Renal cortex interstitium (tissue), 15 donors: ENCODE measurements around the gene ZNF544. TPM values are rescaled to one million over a fixed set of nuclear protein-coding genes. Genes with fewer than 3 reads are reported as not detected.
A peak's percentile ranks its signal among the peaks of the same experiment; 100 is the strongest.

Experiments
- DNase-seq, 11 donors: peaks; one replicate each; pipeline ENCODE4 v3.0.0-alpha.2; 2013; ENCODE audit warnings: low read depth in 9 of 11, low spot score in 4 of 11; ENCODE audit errors: extremely low read depth in 1 of 11
- long read RNA-seq, 16 experiments: transcript quantifications; one replicate each; lab custom pipeline, GENCODE V29; 2026
- polyA plus RNA-seq, 3 donors: library from polyadenylated mRNA; unstranded; fragments of 120-200 nt; gene quantifications; one replicate each; pipeline ENCODE4 v1.2.1, GENCODE V29; 2013; ENCODE audit not compliant: insufficient read length in 3 of 3

ZNF544 gene
- 10 to 100 TPM; 36.9 to 45.9 (median 38.1) TPM for polyA plus RNA-seq
- long read RNA-seq, donor 1 = 0 reads
- long read RNA-seq, donor 2 = 0 reads
- long read RNA-seq, donor 3, partial matches to known transcripts = 7 of 10 reads
- long read RNA-seq, donor 3, other reads (novel, unspliced or antisense) = 0 of 10 reads
- long read RNA-seq, donor 4, partial matches to known transcripts = 0 of 2 reads
- long read RNA-seq, donor 4, other reads (novel, unspliced or antisense) = 0 of 2 reads
- long read RNA-seq, donor 5, partial matches to known transcripts = 0 of 1 reads
- long read RNA-seq, donor 5, other reads (novel, unspliced or antisense) = 0 of 1 reads
- long read RNA-seq, donor 6, partial matches to known transcripts = 0 of 3 reads
- long read RNA-seq, donor 6, other reads (novel, unspliced or antisense) = 0 of 3 reads
- long read RNA-seq, donor 7, partial matches to known transcripts = 0 of 1 reads
- long read RNA-seq, donor 7, other reads (novel, unspliced or antisense) = 0 of 1 reads
- long read RNA-seq, donor 8, partial matches to known transcripts = 0 of 1 reads
- long read RNA-seq, donor 8, other reads (novel, unspliced or antisense) = 0 of 1 reads
- long read RNA-seq, donor 9 = 0 reads
- long read RNA-seq, donor 10 = 0 reads
- long read RNA-seq, donor 11, partial matches to known transcripts = 0 of 2 reads
- long read RNA-seq, donor 11, other reads (novel, unspliced or antisense) = 0 of 2 reads
- long read RNA-seq, donor 12, partial matches to known transcripts = 0 of 1 reads
- long read RNA-seq, donor 12, other reads (novel, unspliced or antisense) = 0 of 1 reads
- long read RNA-seq, donor 13, partial matches to known transcripts = 0 of 3 reads
- long read RNA-seq, donor 13, other reads (novel, unspliced or antisense) = 0 of 3 reads
- long read RNA-seq, donor 14 = 0 reads
- long read RNA-seq, donor 15, partial matches to known transcripts = 0 of 2 reads
- long read RNA-seq, donor 15, other reads (novel, unspliced or antisense) = 0 of 2 reads
- long read RNA-seq, donor 16, partial matches to known transcripts = 24 of 27 reads
- long read RNA-seq, donor 16, other reads (novel, unspliced or antisense) = 0 of 27 reads

- peak; percentile 37 to 78 (median 68) for DNase-seq
Observed at GRCh38 chr19:58228585-58229254, at the start of gene ZNF544. TSS of gene ZNF544 (plus strand) at chr19:58228914. CDS start at chr19:58244024, 15,110 bp downstream.

- DNase-seq = no peak
Observed at GRCh38 chr19:58181902-58182576, 46.7 kb upstream of the ZNF544 start.

- peak in 1 of 11 donors; percentile 64 for DNase-seq
Observed at GRCh38 chr19:58182577-58182988, 46.1 kb upstream of the ZNF544 start.

- DNase-seq = peak; percentile 77 to 92 (median 85)
Observed at GRCh38 chr19:58182989-58183816, 45.5 kb upstream of the ZNF544 start, which contains the start of gene ZNF274. TSS of gene ZNF274 (plus strand) at chr19:58183061. CDS start at chr19:58183966, 905 bp downstream.

DNA sequence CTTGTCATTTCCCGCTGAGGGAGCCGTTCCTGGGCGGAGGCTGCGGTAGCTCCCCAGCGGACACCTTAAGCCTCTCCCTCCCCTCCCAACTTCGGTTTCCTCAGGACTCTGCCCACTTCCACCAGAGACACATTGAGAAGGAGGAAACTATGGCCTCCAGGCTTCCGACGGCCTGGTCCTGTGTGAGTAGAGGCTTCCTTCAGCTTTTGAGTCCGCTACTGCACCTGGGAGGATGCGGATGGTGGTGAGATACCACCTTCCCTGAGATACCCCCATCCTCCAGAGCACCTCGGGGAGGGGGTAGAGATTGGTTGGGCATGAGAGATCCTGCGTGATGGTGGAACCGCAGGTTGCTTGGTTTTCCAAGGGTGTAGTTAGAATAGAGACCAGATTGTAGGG is 44.9 kb upstream of the ZNF544 start:
- DNase-seq = peak in 1 of 11 donors; percentile 27

DNA sequence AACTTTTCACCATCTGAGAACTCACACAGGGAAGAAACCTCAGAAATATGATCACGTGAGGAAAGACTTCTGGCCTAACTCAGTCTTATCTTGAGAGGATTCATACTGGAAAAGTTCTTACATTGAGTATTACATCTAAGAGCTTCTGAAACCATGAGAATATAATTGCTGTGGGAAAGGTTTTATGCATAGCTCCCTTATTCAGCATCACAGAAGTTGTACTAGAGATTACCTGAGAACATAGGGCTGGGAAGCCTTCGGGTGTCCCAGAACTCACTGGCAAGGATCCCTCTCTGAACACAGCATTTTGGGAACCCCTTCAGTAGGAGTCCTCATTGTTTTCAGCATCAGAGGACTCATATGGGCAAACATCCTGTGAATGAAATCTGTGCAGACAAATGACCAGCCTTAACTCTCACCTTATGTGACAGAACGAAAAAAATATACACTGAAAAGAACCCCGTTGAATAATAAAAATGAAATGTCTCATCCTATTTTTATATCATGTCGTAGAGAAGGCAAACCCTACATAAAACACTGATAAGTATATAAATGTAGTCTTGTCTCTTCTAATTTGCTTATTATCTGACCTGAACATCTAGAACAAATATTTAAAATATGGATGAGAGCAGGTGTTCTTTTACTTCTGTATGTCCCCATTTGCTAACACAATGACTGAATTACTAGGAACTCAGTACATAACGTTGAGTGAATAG is 31.7 kb upstream of the ZNF544 start:
- peak in 1 of 11 donors; percentile 9 for DNase-seq

GRCh38 chr19:58203814-58204475 is 24.8 kb upstream of the ZNF544 start:
- DNase-seq = no peak

- no peak for DNase-seq
Observed at GRCh38 chr19:58204566-58204965, 24.1 kb upstream of the ZNF544 start.

- DNase-seq = no peak
Observed at GRCh38 chr19:58209577-58209976, 19.1 kb upstream of the ZNF544 start.

- no peak for DNase-seq
Observed at GRCh38 chr19:58212336-58213074, 16.2 kb upstream of the ZNF544 start.

DNA sequence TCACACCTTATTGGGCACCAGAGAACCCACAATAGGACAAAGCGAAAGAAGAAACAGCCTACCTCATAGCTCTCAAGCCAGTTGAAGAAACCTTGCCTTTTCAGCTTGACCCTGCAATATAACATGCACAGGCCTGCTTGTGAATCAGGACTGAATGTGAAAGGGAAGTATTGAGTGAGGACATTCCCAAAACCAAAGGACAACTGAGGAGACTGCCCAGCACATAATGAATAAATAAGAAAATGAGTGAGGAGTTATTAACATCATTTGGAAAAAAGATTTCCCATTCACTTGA is 15.7 kb upstream of the ZNF544 start:
- DNase-seq = no peak

DNA sequence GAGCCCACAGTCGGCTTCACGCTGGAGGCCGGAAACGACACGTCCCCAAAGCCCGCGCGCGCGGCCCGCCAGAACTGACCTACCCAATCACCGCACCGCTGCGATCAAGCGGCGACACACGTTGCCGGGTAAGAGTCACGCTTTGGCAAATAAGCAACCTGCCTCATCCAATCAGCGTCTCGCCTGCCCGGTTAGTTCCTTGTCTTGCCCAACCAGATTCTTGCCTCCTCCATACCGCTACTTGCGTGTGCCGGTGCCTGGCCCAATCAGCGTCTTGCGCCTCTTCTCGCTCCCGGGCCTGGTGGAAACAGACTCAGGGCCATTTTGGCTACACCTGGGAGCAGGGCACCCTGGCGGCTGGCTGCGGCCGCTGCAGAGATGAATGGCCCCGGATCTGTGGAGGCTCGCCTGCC is 11.6 kb upstream of the ZNF544 start:
- DNase-seq = no peak

DNA sequence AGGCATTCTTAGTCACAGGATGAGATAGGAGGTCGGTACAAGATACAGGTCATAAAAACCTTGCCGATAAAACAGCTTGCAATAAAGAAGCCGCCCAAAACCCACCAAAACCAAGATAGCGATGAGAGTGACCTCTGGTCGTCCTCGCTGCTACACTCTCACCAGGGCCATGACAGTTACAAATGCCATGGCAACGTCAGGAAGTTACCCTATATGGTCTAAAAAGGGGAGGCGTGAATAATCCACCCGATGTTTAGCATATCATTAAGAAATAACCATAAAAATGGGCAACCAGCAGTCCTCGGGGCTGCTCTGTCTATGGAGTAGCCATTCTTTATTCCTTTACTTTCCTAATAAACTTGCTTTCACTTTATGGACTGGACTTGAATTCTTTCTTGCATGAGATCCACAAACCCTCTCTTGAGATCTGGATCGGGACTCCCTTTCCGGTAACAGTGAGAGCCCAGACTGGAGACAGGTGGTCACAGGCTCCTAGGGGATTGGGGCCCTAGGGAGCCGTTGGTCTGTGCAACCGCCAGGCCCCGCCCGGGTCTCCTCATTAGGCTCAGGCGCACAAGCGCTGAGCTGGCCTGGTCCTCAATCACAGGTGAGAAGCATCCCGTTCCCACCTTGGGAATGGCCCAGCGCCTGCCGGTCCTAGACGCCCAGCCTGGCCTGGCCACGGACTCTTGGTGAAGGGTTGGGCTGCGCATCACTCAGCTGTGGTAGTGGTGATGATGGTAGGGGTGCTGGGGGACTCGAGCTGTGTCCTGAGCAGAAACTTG is 10.9 kb upstream of the ZNF544 start:
- DNase-seq = no peak

- DNase-seq = no peak
Observed at GRCh38 chr19:58218899-58219298, 9.8 kb upstream of the ZNF544 start.

DNA sequence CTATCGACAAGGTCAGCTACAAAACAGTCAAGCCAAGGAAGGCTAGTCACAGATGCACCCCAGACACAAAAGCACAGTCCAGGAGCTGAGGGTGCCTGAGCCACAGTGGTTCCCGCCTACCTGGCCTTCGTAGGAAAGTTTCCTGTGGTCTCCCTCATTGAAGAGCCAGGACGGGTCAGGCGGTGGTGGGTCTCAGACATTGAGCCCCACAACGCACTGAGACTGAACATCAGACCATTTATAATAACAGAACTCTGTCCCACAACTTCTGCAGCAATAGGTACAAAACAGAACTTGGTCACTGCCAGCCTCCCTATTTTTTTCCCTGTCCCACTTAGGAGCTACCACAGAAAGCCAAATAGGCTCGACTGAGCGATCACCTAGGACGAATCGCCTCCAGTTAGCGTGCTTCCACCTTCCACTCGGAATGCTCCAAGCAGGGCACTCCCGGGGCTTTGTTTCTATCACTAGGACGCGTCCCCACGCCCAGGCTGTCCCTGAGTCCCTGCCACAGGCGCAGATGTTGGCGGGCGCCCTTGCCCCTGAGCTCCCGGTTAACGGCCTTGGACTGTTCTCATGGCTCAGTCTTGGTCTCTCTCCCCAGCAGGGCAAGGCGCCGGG is 640 bp upstream of the ZNF544 start:
- no peak for DNase-seq
